GM18498 (cell line): ENCODE results near the gene SYNDIG1.

Experiments
- ATAC-seq: cut with Tn5 transposase; IDR thresholded peaks from one replicate; pipeline ENCODE4 v1.9.1; 2021; ENCODE audit warnings: mild to moderate bottlenecking, moderate library complexity; ENCODE audit not compliant: unreplicated experiment

Gene SYNDIG1

GRCh38 chr20:24669701-24670100 is 200.3 kb downstream of the SYNDIG1 start:
- ATAC-seq, result no peak

DNA sequence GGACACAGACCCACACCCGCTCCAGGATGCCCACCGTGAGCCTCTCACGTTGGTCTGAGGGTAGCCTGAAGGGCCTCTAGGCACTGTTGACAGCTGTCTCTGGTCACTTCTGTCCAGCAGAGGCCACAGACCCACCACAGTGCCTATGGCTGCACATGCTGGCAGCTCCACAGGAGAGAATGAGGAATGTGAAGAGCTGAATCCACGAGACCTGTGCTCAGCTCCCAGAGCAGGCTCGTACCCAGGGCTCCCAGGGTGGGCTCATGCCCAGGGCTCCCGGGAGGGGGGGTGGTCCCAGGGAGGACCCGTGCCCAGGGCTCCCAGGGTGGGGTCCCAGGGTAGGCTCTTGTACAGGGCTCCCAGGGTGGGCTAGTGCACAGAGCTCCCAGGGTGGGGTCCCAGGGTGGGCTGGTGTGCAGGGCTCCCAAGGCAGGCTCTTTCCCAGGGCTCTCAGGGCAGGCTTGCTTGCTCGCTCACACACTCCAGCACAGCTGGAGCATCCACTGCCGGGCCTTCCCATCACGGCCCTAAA is 201.0 kb downstream of the SYNDIG1 start:
- no peak for ATAC-seq

DNA sequence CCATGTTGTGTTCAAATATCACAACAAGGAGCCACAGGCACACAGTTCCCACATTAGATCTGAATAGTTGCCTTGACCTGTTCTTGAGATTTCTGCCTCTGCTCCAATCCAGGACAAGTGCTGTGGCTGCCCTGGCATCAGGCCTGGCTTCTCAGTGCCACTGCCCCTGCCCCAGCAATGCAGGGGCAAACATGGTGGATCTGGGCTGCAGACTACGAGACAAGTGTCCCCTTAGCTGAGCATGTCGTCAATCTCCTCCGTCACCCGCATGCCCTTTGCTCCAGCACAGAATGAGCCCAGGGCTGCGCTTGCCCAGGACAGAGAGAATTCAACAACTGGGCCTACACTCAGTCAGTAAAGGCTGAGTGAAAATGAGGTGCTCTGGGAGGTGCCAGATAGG is 201.6 kb downstream of the SYNDIG1 start:
- no peak for ATAC-seq

DNA sequence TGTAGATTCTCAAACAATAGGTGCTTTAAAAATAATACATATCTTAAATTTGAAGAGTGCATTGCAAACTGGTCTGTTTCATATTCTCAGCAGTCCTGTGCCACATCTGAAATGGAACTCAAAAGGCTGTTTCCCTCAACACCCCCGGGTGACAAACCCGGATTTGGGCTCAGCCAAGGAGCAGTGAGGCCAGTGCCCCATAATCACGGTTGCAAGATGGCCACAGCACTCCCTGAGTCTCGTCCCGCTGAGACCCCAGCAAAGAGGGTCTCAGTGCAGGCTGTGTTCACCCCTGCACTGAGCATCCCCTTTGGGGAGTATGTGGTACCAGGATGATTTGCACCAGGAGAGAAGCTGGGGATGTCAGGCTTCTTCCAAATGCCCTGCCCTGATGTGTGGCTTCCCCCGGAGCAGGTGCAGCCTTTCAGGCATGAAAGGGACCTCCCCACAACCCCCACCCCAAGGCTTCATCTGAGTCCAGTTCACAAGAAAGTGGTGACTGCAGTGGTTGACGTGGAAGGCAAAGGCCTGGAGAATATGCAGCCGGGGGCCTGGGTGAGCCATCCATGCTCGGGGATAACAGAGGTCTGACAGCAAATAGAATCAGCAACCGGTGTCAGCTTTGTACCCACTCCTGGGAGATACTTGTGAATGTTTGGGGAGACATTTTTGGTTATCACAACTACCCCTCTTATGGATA is 202.9 kb downstream of the SYNDIG1 start:
- no peak for ATAC-seq

DNA sequence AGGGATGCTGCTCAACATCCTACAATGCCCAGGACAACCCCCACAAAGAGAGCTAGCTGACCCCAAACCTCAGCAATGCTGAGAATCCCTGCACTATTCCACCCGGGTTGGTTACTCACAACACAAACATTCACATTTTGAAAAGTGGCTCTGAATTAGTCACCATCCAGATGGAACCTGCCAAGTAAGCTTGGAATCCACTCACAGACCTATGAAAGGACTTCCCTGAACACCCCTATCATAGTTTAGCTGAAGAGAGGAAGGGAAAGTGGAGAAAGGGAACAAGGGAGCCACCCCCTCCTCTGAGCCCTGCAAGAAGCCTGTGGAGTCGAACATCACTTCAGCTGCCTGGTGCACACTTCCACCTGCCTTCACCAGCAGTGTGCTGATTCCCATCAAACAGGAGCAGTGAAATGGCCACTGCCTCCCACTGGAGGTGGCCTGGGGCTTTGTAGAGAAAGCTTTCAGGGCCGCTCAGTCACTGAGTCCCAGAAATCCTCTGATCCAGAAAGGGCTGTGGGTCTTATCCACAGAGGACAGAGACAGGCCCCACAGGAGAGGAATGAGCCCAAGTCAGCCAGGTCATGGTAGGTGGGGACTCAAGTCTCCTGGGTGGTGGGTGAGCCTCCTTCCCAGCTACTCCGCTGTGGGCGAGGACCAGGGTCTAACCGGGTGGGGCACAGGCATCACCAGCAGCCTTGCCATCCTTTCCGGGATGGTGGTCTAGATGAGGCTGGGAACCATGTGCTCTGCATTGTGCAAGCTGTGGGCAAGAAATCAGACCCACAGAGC is 203.7 kb downstream of the SYNDIG1 start:
- ATAC-seq, result no peak

DNA sequence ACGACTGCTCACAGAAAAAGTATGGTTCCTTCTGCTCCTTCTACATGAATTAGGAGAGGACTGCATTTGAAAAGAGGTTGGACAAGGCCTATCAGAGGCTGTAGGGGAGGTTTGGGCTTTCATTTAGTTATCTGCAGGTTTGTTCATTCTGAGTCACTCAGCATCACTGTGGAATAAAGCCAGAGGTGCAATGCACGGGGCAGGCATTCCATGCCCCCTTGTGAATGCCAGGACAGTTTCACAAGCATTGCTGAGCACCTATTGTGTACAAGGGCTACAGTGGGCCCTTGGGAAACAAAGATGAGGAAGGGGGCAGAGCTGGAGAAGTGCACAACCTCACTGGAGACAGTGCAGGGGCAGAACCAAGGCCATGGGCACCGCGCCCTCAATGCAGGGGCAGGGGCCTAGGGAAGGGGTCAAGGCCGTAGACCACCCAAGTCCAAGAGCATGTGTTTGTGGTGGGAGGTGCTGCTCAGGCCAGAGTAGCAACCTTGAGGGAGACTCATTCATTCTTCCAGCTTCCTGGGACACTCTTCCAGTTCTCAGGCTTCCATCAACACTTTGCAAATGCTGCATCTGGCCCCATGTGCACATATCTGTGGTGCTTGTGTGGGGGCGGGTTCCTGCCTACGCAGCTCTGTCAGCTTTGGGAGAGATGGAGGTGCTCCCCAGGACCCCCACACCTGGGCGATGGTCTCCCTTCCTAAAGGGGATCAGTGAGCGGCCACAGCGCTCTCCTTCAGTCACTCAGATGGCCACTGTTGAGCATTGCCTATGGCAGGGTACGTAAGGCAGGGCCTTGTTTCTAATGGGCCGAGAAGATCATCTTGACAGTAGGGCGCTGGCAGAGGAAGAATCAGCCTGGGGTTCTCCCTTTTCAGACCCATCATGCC is 204.5 kb downstream of the SYNDIG1 start:
- ATAC-seq, result no peak

GRCh38 chr20:24674921-24675605 is 205.6 kb downstream of the SYNDIG1 start:
- no peak for ATAC-seq

DNA sequence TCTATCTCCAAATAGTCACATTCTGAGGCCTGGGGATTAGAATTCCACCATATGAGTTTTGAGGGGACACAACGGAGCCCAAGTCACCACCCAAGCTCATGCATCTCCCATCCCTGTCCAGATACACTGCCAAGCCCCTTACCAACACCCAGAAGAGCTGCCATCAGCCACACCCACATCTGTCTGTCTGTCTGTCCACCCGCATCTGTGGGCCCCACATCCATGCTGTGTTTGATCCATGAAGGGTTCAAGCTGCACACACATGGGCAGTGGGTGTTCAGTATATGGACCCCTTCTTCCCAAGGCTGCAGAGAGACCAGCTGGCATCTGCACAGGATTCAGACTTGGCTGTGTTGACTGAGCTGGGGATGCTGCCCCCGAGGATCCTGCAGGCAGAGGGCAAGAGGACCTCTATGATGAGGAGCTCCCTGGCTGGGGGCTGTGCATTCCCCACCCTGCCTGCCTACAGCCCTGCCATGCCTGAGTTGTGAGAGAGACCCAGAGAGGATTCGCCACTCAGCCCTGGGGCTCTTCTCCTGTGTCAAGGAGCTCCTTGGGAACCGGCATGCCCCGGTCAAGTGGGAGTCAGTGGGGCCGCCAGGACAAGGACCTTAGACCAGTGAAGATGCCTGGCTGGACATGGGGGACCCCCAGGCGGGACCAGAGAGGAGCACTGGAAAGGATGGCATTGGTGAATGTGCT is 206.4 kb downstream of the SYNDIG1 start:
- ATAC-seq, result no peak

DNA sequence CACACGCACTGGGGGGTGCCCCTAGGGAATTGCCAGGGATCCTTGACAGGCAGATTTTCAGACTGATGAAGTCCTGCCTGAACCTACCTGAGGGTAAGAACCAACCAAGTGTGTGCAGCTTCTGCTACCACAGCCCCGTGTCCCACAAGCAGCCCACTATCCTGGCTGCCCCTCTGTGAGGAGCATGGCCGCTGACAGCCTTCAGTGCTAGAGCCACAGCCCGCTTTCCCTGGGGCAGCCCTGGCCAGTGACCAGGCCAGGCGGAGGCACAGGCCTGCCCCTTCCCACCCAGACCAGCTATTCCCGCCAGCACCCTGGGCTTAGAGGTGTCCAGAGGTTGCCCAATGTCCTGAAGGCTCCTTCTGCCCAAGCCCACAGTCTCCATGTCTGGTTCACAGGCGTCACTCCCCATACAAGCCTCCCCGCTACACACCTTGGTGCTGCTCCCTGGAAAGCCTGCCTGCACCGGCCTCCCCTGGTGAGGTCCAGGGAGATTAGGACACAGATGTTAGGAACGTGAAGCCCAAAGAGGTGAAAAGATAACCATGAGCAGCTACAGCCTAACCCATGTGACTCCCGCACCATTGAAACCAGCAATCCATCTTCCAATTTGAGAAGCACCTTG is 207.0 kb downstream of the SYNDIG1 start:
- ATAC-seq, result no peak

DNA sequence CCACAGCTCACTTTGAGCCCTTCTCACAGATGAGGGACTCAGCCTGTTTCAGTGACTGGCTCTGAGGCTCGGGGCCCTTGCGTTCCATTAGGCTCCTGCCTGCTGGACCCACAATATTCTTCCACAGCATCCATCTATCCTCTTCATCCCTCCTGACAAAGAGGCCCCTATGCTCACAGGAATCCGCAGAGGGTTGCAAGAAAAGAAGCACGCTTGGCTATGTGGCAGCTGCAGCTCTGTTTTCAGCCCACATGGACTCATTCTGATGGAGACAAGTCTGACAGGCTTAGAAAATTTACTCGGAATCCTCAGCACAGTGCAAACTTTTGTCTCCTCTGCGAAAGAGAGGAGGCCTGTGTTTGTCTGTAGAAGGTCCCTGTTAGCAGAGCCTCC is 207.5 kb downstream of the SYNDIG1 start:
- ATAC-seq, result no peak

DNA sequence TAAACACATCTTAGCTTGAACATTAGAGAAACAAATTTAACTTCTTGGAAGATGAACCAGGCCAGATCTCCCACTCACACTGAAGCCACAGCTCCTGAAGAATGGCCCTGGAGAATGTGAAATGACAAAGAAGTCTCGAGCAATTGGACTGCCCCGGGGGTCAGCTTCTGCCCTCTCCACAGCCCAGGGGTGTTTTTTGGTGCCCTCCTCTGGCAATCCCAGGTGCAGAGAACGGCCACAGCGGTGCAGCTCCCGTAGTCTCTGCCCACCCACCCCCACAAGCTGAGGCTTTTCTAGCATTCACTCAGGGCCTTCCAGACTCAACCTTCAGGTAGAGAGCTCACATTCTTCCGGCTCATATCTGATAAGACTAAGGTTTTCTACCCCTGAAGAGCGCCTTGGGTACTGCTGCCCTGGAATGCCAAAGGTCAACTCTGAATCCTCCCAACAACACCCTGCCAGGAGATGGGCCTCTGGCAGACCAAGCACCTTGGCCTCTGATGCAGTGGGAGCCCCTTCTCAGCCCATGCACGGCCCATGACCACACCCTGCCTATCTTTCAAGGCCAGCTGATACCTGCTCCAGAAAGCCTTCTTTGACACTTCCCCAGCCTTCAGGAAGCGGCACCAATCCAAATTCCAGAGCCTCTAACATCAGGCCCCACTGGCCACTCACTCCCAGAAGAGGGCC is 208.3 kb downstream of the SYNDIG1 start:
- no peak for ATAC-seq

DNA sequence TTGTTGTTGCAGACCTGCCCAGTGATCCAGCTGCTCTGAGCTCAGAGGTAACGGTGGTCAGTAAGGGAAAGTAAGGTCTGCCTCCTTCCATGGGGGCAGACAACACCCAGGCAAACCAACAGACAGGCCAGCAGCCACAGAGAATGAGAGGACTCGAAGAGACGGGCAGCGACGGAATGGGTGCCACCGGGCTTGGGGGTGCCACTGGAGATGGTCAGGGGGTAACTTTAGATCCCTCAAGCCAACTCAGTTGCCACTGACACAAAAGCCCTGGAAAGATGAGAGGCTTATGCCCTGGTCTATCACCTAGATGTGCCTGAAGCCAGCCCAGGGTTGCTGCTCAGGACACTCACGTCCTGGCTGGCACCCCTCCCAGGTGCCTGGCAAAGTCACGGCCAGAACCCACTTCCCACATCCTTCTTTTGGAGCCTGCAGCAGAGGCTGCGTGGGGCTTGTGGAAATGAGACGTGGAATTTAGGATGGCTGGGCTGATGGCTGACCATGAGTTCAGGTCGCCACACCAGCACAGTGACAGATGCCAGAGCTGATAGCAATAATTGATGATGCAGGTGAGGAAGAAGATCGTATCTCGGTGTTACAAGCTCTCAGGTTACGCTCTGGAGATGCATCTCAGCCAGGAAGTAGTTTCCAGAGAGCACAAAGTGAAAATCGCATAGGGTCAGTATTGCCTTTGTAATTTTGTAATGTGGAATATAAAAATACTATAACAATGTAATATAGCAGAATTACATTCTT is 209.1 kb downstream of the SYNDIG1 start:
- no peak for ATAC-seq

- ATAC-seq, result no peak
Observed at GRCh38 chr20:24679448-24680047, 210.1 kb downstream of the SYNDIG1 start.

- ATAC-seq, result no peak
Observed at GRCh38 chr20:24681634-24682495, 212.4 kb downstream of the SYNDIG1 start.

GRCh38 chr20:24682496-24682985 is 213.1 kb downstream of the SYNDIG1 start:
- no peak for ATAC-seq

DNA sequence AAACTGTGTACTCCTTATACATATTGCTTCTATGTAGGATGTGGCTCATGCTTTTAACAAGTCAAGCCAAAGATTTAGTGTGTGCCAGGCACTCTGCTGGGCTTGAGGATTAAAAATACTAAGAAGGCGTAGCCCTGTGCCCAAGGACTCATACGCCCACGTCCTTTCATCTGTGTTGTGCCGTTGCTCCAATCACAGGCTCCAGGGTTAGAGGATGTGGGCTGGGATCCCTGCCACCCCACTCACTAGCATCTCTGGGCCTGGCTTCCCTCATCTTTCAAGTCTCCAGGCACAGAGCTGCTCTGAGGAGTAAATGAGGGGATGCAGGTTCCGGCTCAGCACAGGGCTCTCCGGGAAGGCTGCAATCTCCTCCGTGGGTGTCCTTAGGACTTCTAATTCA is 214.2 kb downstream of the SYNDIG1 start:
- no peak for ATAC-seq

DNA sequence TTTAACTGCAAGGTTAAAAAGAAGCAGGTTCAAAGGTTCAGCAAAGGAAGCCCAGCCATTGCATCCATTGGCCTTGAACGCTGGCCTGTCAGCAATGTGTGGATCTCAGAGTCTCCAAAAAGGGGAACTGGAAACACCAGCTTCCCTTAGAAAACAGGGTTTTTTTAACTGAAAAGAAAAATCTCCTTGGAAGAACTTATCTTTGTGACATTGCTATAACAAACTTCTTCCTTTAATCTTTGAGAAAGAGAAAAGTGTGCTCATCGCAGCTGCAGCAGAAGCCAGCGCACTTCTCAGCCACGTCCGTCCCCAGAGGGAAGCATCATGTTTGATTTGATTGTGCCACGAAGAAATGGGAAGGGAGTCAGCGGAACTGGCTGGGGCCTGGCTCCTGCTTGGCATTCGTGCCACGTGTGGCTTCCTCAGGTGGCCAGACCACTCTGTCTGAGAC is 215.0 kb downstream of the SYNDIG1 start:
- ATAC-seq, result no peak
